Spinal cord (tissue), 10 donors: ENCODE data around the gene MRPS34. TPM values are rescaled to one million over a fixed set of nuclear protein-coding genes. Genes with fewer than 3 reads are reported as not detected.
A peak's percentile ranks its signal among the peaks of the same experiment; 100 is the strongest.

Experiments
- DNase-seq, 6 donors: peaks; one replicate each; pipeline versions ENCODE4 v3.0.0 to v3.0.0-alpha.2; 2013 to 2015; ENCODE audit warnings: low spot score in 6 of 6, low read depth in 4 of 6
- H3K27ac ChIP-seq: one replicate; pipeline ENCODE4 v1.5.1; 2013; ENCODE audit warnings: low read depth, low read length, control low read depth
- H3K27me3 ChIP-seq: one replicate; pipeline ENCODE4 v1.6.1; 2013; ENCODE audit warnings: low read length; ENCODE audit not compliant: control insufficient read depth, insufficient read depth
- H3K36me3 ChIP-seq: one replicate; pipeline ENCODE4 v1.6.1; 2013; ENCODE audit warnings: low read length; ENCODE audit not compliant: control insufficient read depth, insufficient read depth
- H3K4me1 ChIP-seq: one replicate; pipeline ENCODE4 v1.6.1; 2013; ENCODE audit warnings: low read length; ENCODE audit not compliant: control insufficient read depth, insufficient read depth
- H3K4me3 ChIP-seq: one replicate; pipeline ENCODE4 v1.5.1; 2013; ENCODE audit warnings: low read depth, low read length, control low read depth
- H3K9me3 ChIP-seq: one replicate; pipeline ENCODE4 v1.6.1; 2013; ENCODE audit warnings: low read length; ENCODE audit not compliant: control insufficient read depth, insufficient read depth
- WGBS: methylation state at CpG from one replicate; pipeline ENCODE4 v1.1.5; 2013; ENCODE audit warnings: missing lambda C conversion rate; ENCODE audit not compliant: insufficient coverage; 5-methylcytosine and 5-hydroxymethylcytosine counted together
- polyA plus RNA-seq, 2 donors: library from polyadenylated mRNA; unstranded; fragments of 120-200 nt; gene quantifications; one replicate each; pipeline ENCODE4 v1.2.1, GENCODE V29; 2013; ENCODE audit not compliant: insufficient read length in 2 of 2
- total RNA-seq, 2 donors: library from RNA; depleted of rRNA in 1 of 2; stranded (reverse); fragments of 120-200 nt in 1 of 2; fragments of >200 nt in 1 of 2; gene quantifications; one replicate each; pipeline versions ENCODE4 v1.2.3 to v1.2.4, GENCODE V29; 2013 to 2014
- donor health status: healthy.

MRPS34 gene
- total and polyA plus RNA-seq, 4 donors, result 22.9 to 86.5 (median 78.8) TPM

- Histone ChIP-seq H3K27me3 (no peaks in the 10 kb centered on the region), H3K27ac (no peak overlapping the region), H3K4me1 (peaks cover 50% of the 10 kb centered on the region), H3K9me3 (no peaks in the 10 kb centered on the region), H3K4me3 (no peak overlapping the region), H3K36me3 (peaks cover 83% of the 10 kb centered on the region)
- no peak for DNase-seq
- whole genome bisulfite sequencing, result 87% methylated on average over 22 of the region's 22 CpGs
Measured at GRCh38 chr16:1776991-1777374, 4.0 kb upstream of the MRPS34 start.

DNA sequence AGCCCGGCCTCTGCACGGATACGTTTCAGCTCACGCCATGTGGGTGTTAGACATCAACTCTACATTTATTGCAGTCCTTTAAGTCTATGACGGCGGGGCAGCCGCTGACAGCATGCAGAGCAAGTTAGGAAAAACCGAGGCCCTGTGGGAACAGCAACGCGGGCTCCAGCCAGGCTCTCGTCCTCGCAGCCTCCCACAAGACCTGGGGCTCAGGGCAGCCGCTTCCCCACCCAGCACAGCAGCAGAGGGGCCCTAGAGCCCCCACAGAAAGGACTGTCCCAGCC is 3.7 kb upstream of the MRPS34 start:
- no peak overlapping the region for H3K27ac ChIP-seq
- no peaks in the 10 kb centered on the region for H3K9me3 ChIP-seq
- no peak overlapping the region for H3K4me3 ChIP-seq
- DNase-seq, result no peak
- no peaks in the 10 kb centered on the region for H3K27me3 ChIP-seq
- H3K36me3 ChIP-seq, result peaks cover 85% of the 10 kb centered on the region
- H3K4me1 ChIP-seq, result peaks cover 51% of the 10 kb centered on the region
- 89% methylated on average over 8 of the region's 13 CpGs for WGBS

GRCh38 chr16:1775846-1776671 is 3.1 kb upstream of the MRPS34 start:
- 83% methylated on average over 23 of the region's 28 CpGs for WGBS
- Histone ChIP-seq H3K4me1 (peaks cover 45% of the 10 kb centered on the region), H3K36me3 (peaks cover 81% of the 10 kb centered on the region), H3K9me3 (no peaks in the 10 kb centered on the region), H3K4me3 (no peak overlapping the region), H3K27ac (no peak overlapping the region), H3K27me3 (no peaks in the 10 kb centered on the region)
- DNase-seq, result no peak

DNA sequence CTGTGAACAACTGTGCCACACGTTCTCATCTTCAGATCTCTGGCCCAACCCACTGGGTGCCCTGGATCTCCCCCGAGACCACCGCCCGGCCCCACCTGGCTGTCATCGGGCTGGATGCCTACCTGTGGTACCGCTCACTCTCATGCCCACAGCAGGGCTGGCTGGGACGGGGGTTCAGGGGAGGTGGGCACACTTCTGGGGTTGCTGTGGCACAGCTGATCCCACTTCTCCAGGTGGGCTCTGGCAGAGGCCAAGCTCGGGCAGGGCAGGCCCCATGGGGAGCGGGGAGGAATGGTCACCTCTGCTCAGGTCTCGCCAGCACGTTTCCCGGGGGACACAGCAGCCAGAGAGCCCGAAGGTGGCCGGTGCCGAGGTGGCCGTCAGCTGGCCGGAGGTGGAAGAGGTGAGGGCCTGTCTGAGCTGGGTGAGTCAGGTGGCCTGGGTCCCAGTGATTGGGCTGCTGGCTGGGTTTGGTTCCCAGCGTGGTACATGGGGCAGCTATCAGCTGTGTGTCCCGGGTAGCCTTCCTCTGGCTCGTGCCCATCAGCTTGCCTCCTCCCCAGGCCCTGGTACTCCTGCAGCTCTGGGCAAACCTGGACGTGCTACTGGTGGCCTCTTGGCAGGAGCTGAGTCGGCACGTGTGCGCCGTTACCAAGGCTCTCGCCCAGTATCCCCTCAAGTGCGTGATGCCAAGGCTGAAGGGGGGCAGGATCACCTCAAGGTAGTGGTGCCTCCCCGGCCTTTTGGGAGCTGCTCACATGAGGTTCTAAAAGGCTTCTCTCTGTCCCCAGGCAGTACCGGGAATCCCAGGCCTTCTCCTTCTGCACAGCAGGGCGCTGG is 2.3 kb upstream of the MRPS34 start:
- Histone ChIP-seq H3K27me3 (no peaks in the 10 kb centered on the region), H3K4me3 (no peak overlapping the region), H3K36me3 (peaks cover 80% of the 10 kb centered on the region), H3K4me1 (peaks cover 47% of the 10 kb centered on the region), H3K27ac (no peak overlapping the region), H3K9me3 (no peaks in the 10 kb centered on the region)
- WGBS, result 94% methylated on average over 30 of the region's 30 CpGs
- no peak for DNase-seq

DNA sequence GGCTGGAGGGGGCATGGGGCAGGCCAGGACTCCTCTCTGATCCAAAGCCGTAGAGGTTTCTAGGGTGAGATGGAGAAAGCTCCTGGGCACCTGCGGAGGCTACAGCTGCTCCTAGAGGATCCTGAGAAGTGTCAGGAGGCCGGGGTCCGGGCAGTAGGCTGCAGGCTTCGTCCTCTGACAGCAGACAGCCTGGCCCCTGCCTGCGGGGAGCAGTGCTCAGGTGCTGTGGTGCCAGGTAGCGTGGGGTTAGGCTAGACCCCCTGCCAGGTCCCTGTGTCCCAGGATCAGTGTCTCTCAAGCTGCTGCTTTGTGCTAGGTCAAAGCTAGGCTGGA is 1.5 kb upstream of the MRPS34 start:
- WGBS, result 87% methylated on average over 7 of the region's 7 CpGs
- H3K27ac ChIP-seq, result no peak overlapping the region
- peaks cover 80% of the 10 kb centered on the region for H3K36me3 ChIP-seq

DNA sequence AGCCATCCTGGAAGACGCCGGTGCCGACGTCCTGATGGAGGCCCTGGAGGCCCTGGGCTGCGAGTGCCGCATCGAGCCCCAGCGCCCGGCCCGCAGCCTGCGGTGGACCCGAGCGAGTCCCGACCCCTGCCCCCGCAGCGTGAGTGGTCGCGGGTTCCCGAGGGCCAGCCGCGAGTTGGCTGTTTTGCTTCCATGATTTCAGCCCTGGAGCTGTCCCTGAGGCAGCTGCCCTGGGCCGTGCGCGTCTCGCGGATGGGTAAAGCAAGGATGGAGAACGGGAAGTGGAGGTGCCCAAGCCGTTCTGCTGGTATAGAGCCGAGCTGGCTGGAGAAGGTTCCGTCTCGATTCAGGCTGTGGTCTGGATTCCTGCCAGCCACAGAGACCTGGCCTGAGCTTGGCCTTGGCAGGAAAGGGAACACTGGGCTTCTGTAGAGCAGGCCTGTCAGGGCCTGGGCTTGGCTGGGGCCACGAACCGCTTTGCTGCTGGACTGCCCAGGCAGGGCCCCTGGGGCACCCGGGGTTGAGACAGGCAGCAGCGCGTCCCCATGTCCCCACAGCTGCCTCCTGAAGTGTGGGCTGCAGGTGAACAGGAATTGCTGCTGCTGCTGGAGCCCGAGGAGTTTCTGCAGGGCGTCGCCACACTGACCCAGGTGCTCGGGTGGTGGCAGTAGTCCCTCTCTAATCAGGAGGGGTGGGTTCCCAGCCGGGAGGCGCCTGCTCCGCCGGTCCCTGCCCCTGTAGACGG is 941 bp upstream of the MRPS34 start:
- Histone ChIP-seq H3K9me3 (no peaks in the 10 kb centered on the region), H3K4me3 (peak overlapping the region; percentile 68), H3K27me3 (no peaks in the 10 kb centered on the region), H3K36me3 (peaks cover 80% of the 10 kb centered on the region), H3K27ac (no peak overlapping the region), H3K4me1 (peaks cover 49% of the 10 kb centered on the region)
- WGBS, result 20% methylated on average over 45 of the region's 45 CpGs
- peak in 1 of 6 donors; percentile 40 for DNase-seq

More for the DNA sequence above, 1.5 kb upstream of the MRPS34 start:
- Histone ChIP-seq H3K4me3 (peak overlapping the region; percentile 68), H3K27me3 (no peaks in the 10 kb centered on the region), H3K9me3 (no peaks in the 10 kb centered on the region), H3K4me1 (peaks cover 49% of the 10 kb centered on the region)
- DNase-seq, result no peak

DNA sequence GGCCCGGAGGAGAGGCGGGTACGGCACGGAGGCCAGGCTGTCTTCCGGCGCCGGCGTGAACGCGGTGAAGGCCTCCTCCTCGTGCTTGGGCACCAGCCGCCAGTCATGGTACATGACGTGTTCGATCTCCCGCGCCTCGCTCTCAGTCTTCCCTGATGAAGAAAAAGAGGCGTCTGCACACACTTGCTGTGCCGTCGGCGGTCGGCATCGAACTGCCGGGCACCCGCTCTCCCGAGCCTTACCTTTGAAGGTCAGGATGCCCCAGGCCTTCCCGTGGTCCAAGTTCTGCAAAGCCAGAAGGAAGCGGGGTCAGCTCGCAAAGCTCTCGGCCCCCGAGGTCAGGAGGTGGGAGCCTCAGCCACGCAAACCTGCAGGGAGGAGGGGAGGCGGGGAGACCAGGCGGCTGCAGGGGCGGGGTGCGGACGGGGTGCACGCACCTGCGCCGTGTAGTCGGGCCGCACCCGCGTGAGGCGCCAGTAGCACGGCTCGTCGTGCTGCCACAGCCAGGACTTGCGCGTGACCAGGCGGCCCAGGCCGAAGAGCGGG is 499 bp downstream of the MRPS34 start, which contains the start of gene EME2:
TSS of gene EME2 (plus strand) at position 449 of the 546 bp plus-strand sequence. CDS start 418 bp downstream, outside the sequence.
- Histone ChIP-seq H3K4me1 (peaks cover 48% of the 10 kb centered on the region), H3K27ac (no peak within 1 kb of the TSS), H3K4me3 (peak within 1 kb of the TSS; percentile 68), H3K9me3 (no peaks in the 10 kb centered on the region), H3K27me3 (no peaks in the 10 kb centered on the region), H3K36me3 (peaks cover 80% of the 10 kb centered on the region)
- under 1% methylated on average over 53 of the region's 53 CpGs for WGBS
- DNase-seq, result no peak

GRCh38 chr16:1771864-1772361 is 1.0 kb downstream of the MRPS34 start:
- DNase-seq, result no peak
- Histone ChIP-seq H3K4me1 (peaks cover 48% of the 10 kb centered on the region), H3K36me3 (peaks cover 80% of the 10 kb centered on the region), H3K9me3 (no peaks in the 10 kb centered on the region), H3K27me3 (no peaks in the 10 kb centered on the region), H3K4me3 (peak overlapping the region; percentile 68), H3K27ac (no peak overlapping the region)
- 5% methylated on average over 16 of the region's 22 CpGs for WGBS

DNA sequence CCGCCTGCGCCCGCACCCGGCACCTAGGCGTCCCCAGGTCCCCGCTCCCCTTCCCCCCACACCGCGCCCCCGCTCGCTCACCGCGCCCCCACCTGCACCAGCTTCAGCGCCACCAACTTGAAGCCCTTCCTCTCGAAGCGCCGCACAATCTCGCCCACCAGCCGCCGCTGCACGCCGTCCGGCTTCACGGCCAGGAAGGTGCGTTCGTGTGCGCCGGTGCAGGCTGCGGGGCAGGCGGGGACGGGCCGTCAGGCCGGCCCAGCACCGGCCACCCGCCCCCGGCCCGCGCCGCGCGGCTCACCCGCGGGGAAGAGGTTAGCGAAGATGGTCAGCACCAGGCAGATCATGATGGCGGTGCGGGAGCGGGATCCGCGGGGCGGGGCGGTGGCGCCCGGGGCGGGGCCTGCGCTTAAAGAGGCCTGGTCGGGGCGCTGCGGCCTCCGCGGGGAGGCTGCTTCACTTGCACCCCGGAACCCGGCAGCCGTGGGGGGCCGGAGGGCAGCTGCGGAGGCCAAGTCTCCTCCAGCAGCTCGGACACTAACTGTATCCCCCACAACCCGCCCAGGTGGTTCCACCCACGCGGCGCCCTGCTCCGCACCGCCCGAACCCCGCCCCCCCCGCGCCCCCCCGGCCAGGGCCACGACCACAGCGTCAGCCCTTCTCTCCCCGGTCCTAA is 1.6 kb downstream of the MRPS34 start, which contains the start of gene NME3:
TSS of gene NME3 (minus strand) at position 356 of the 676 bp plus-strand sequence. CDS start at position 347, 9 bp downstream.
- Histone ChIP-seq H3K36me3 (peaks cover 80% of the 10 kb centered on the region), H3K9me3 (no peaks in the 10 kb centered on the region), H3K4me3 (peak within 1 kb of the TSS; percentile 68), H3K4me1 (peaks cover 48% of the 10 kb centered on the region), H3K27ac (peak within 1 kb of the TSS; percentile 52), H3K27me3 (no peaks in the 10 kb centered on the region)
- under 1% methylated on average over 60 of the region's 79 CpGs for WGBS
- peak in 2 of 6 donors; percentile 86 for DNase-seq
